Measurements from ENCODE around the gene CALHM3. TPM values are rescaled to one million over a fixed set of nuclear protein-coding genes. Genes with fewer than 3 reads are reported as not detected.
"Not testable (repeated sequence)": the region's sequence is repeated elsewhere in the genome, so short reads cannot be mapped to it uniquely, and the experiment has no call there.

The CALHM3 gene
- not detected for total RNA-seq

GRCh38 chr10:103479135-103479534 lies at the start of gene CALHM3:
Gene CALHM3 (minus strand): TSS chr10:103479240. CDS start chr10:103479032, 208 bp downstream.
- no peaks in the 10 kb centered on the region for H3K36me3 ChIP-seq
- no peak within 1 kb of the TSS for H3K4me3 ChIP-seq
- H3K27ac ChIP-seq = no peak within 1 kb of the TSS
- no peak for DNase-seq (ENCODE audit: extremely low spot score in 2 of 2)
- no peaks in the 10 kb centered on the region for H3K4me1 ChIP-seq
- no peak for TF ChIP-seq POLR2A (IDR thresholded peaks at IDR 0.05)
- no peak for TF ChIP-seq POLR2AphosphoS5 (IDR thresholded peaks at IDR 0.05; ENCODE audit: insufficient read depth in 1 of 2, low read depth in 1 of 2)
- TF ChIP-seq CTCF (IDR thresholded peaks at IDR 0.05) = no peak
- no peaks in the 10 kb centered on the region for H3K27me3 ChIP-seq
- intact Hi-C loops (cut with DNase I) = no loop called here
- no peaks in the 10 kb centered on the region for H3K9me3 ChIP-seq

DNA sequence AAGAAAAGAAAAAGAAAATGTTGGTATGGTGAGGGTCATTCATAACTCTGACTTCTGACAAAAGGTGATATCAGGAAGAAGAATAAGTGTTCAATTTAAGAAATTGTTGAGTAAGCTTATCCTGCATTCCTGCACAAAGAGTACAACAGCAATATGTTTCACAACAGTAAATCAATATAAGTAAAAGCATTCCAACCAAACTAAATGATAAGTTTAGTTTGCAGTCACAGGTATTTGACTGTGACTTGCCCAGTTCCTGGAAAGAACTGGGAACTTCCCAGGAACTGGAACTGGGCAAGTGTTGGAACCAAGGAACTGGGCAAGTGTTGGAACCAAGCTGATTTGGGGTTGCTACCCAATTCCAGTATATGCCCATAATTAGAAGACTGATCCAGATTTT lies 49.5 kb upstream of the CALHM3 start:
- no peak for DNase-seq (ENCODE audit: extremely low spot score in 2 of 2)
- Histone ChIP-seq H3K27me3 (no peaks in the 10 kb centered on the region), H3K27ac (no peak overlapping the region), H3K36me3 (no peaks in the 10 kb centered on the region), H3K4me1 (no peaks in the 10 kb centered on the region), H3K9me3 (no peaks in the 10 kb centered on the region), H3K4me3 (no peak overlapping the region)
- intact Hi-C loops (cut with DNase I) = no loop called here
- TF ChIP-seq POLR2AphosphoS5 (IDR thresholded peaks at IDR 0.05; ENCODE audit: insufficient read depth in 1 of 2, low read depth in 1 of 2) (no peak), POLR2A (IDR thresholded peaks at IDR 0.05) (no peak), CTCF (IDR thresholded peaks at IDR 0.05) (no peak)

DNA sequence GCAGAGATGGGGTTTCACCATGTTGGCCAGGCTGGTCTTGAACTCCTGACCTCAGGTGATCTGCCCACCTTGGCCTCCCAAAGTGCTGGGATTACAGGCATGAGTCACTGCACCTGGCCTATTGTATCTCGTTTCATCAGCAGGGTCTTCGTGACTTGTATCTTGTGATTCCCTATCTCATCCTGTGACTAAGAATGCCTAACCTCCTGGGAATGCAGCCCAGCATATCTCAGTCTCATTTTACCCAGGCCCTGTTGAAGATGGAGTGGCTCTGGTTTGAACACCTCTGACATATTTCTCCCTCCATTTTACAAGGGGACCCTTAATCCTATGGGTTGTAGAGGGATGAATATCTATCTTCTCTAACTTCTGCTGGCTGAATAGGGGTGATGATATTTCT lies 48.4 kb upstream of the CALHM3 start:
- H3K9me3 ChIP-seq; DNase-seq (ENCODE audit: extremely low spot score in 2 of 2); H3K27ac ChIP-seq; intact Hi-C loops (cut with DNase I); H3K4me3 ChIP-seq; H3K4me1 ChIP-seq; H3K27me3 ChIP-seq; H3K36me3 ChIP-seq: not testable (repeated sequence)

DNA sequence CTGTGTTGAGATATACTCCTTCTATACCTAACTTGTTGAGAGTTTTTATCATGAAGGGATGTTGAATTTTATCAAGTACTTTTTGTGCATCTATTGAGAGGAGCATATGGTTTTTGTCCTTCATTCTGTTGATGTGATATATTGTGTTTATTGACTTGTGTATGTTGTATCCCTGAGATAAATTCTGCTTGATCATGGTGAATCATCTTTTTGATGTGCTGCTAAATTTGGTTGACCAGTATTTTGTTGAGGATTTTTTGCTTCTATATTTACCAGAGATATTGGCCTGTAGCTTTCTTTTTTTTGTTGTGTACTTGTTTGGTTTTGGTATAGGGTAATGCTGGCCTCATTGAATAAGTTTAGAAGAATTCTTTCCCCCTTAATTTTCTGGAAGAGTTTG lies 46.9 kb upstream of the CALHM3 start:
- no peaks in the 10 kb centered on the region for H3K27me3 ChIP-seq
- H3K4me1 ChIP-seq = no peaks in the 10 kb centered on the region
- DNase-seq (ENCODE audit: extremely low spot score in 2 of 2) = no peak
- no peaks in the 10 kb centered on the region for H3K36me3 ChIP-seq
- intact Hi-C loops (cut with DNase I) = no loop called here
- no peak overlapping the region for H3K27ac ChIP-seq
- TF ChIP-seq POLR2A (IDR thresholded peaks at IDR 0.05) (no peak), CTCF (IDR thresholded peaks at IDR 0.05) (no peak), POLR2AphosphoS5 (IDR thresholded peaks at IDR 0.05; ENCODE audit: insufficient read depth in 1 of 2, low read depth in 1 of 2) (no peak)
- no peak overlapping the region for H3K4me3 ChIP-seq
- no peaks in the 10 kb centered on the region for H3K9me3 ChIP-seq

- Histone ChIP-seq H3K4me3 (no peak overlapping the region), H3K27ac (no peak overlapping the region), H3K36me3 (no peaks in the 10 kb centered on the region), H3K4me1 (no peaks in the 10 kb centered on the region), H3K9me3 (no peaks in the 10 kb centered on the region), H3K27me3 (no peaks in the 10 kb centered on the region)
- intact Hi-C loops (cut with DNase I) = no loop called here
- DNase-seq (ENCODE audit: extremely low spot score in 2 of 2) = no peak
- TF ChIP-seq POLR2AphosphoS5 (IDR thresholded peaks at IDR 0.05; ENCODE audit: insufficient read depth in 1 of 2, low read depth in 1 of 2) (no peak), POLR2A (IDR thresholded peaks at IDR 0.05) (no peak), CTCF (IDR thresholded peaks at IDR 0.05) (no peak)
Observed at GRCh38 chr10:103523683-103524082, 44.6 kb upstream of the CALHM3 start.

DNA sequence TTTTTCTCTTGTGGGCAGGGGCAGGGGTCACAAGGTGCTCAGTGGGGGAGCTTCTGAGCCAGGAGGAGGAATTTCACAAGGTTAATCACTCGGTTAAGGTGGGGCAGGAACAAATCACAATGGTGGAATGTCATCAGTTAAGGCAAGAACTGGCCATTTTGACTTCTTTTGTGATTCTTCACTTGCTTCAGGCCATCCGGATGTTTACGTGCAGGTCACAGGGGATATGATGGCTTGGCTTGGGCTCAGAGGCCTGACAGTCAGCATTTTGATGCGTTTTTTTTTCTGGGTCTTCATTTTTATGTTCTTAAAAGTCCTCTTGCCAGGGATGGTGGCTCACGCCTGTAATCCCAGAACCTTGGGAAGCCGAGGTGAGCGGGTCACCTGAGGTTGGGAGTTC lies 43.0 kb upstream of the CALHM3 start:
- H3K4me3 ChIP-seq; H3K9me3 ChIP-seq; H3K36me3 ChIP-seq; DNase-seq (ENCODE audit: extremely low spot score in 2 of 2); H3K4me1 ChIP-seq; intact Hi-C loops (cut with DNase I); H3K27ac ChIP-seq; H3K27me3 ChIP-seq: not testable (repeated sequence)
